ENCODE data around the gene PTPA.

PTPA gene

GRCh38 chr9:129075996-129076639, 35.1 kb upstream of the PTPA start:
- Histone ChIP-seq H3K9ac (ENCODE audit: low read length) (peak overlapping the region; percentile 47), H3K9me3 (ENCODE audit: control insufficient read depth, low read length) (no peaks in the 10 kb centered on the region), H3K27me3 (ENCODE audit: control insufficient read depth, insufficient read depth, low read length) (no peaks in the 10 kb centered on the region), H3K36me3 (ENCODE audit: control insufficient read depth, insufficient read depth, low read length) (no peaks in the 10 kb centered on the region), H3K4me3 (ENCODE audit: low read length) (no peak overlapping the region), H3K4me1 (ENCODE audit: control insufficient read depth, insufficient read depth, low read length) (peaks cover 61% of the 10 kb centered on the region)

- Histone ChIP-seq H3K9me3 (ENCODE audit: control insufficient read depth, low read length) (no peaks in the 10 kb centered on the region), H3K36me3 (ENCODE audit: control insufficient read depth, insufficient read depth, low read length) (no peaks in the 10 kb centered on the region), H3K4me1 (ENCODE audit: control insufficient read depth, insufficient read depth, low read length) (peaks cover 58% of the 10 kb centered on the region), H3K27me3 (ENCODE audit: control insufficient read depth, insufficient read depth, low read length) (no peaks in the 10 kb centered on the region), H3K9ac (ENCODE audit: low read length) (peak overlapping the region; percentile 47), H3K4me3 (ENCODE audit: low read length) (no peak overlapping the region)
Measured at GRCh38 chr9:129076640-129077037, 34.6 kb upstream of the PTPA start.

GRCh38 chr9:129077236-129077635, 34.0 kb upstream of the PTPA start:
- Histone ChIP-seq H3K4me1 (ENCODE audit: control insufficient read depth, insufficient read depth, low read length) (peaks cover 59% of the 10 kb centered on the region), H3K9me3 (ENCODE audit: control insufficient read depth, low read length) (no peaks in the 10 kb centered on the region), H3K27me3 (ENCODE audit: control insufficient read depth, insufficient read depth, low read length) (no peaks in the 10 kb centered on the region), H3K36me3 (ENCODE audit: control insufficient read depth, insufficient read depth, low read length) (no peaks in the 10 kb centered on the region), H3K4me3 (ENCODE audit: low read length) (no peak overlapping the region), H3K9ac (ENCODE audit: low read length) (peak overlapping the region; percentile 47)

- Histone ChIP-seq H3K9me3 (ENCODE audit: control insufficient read depth, low read length) (no peaks in the 10 kb centered on the region), H3K36me3 (ENCODE audit: control insufficient read depth, insufficient read depth, low read length) (no peaks in the 10 kb centered on the region), H3K27me3 (ENCODE audit: control insufficient read depth, insufficient read depth, low read length) (no peaks in the 10 kb centered on the region), H3K4me3 (ENCODE audit: low read length) (no peak overlapping the region), H3K9ac (ENCODE audit: low read length) (peak overlapping the region; percentile 3), H3K4me1 (ENCODE audit: control insufficient read depth, insufficient read depth, low read length) (peaks cover 65% of the 10 kb centered on the region)
Measured at GRCh38 chr9:129078691-129079503, 32.3 kb upstream of the PTPA start.

GRCh38 chr9:129079829-129080228, 31.4 kb upstream of the PTPA start:
- H3K36me3 ChIP-seq (ENCODE audit: control insufficient read depth, insufficient read depth, low read length), result no peaks in the 10 kb centered on the region
- H3K4me1 ChIP-seq (ENCODE audit: control insufficient read depth, insufficient read depth, low read length), result peaks cover 71% of the 10 kb centered on the region
- no peaks in the 10 kb centered on the region for H3K27me3 ChIP-seq (ENCODE audit: control insufficient read depth, insufficient read depth, low read length)
- H3K9ac ChIP-seq (ENCODE audit: low read length), result peak overlapping the region; percentile 77
- H3K9me3 ChIP-seq (ENCODE audit: control insufficient read depth, low read length), result no peaks in the 10 kb centered on the region
- H3K4me3 ChIP-seq (ENCODE audit: low read length), result peak overlapping the region; percentile 89

GRCh38 chr9:129080298-129080600, 31.0 kb upstream of the PTPA start:
- Histone ChIP-seq H3K4me3 (ENCODE audit: low read length) (peak overlapping the region; percentile 89), H3K36me3 (ENCODE audit: control insufficient read depth, insufficient read depth, low read length) (no peaks in the 10 kb centered on the region), H3K9ac (ENCODE audit: low read length) (peak overlapping the region; percentile 77), H3K9me3 (ENCODE audit: control insufficient read depth, low read length) (no peaks in the 10 kb centered on the region), H3K27me3 (ENCODE audit: control insufficient read depth, insufficient read depth, low read length) (no peaks in the 10 kb centered on the region), H3K4me1 (ENCODE audit: control insufficient read depth, insufficient read depth, low read length) (peaks cover 69% of the 10 kb centered on the region)

GRCh38 chr9:129080601-129081387, 30.4 kb upstream of the PTPA start, which contains the start of gene DOLPP1:
TSS of gene DOLPP1 (plus strand) at chr9:129081111. CDS start at chr9:129081132, 21 bp downstream.
- Histone ChIP-seq H3K4me3 (ENCODE audit: low read length) (peak within 1 kb of the TSS; percentile 89), H3K9ac (ENCODE audit: low read length) (peak within 1 kb of the TSS; percentile 77), H3K36me3 (ENCODE audit: control insufficient read depth, insufficient read depth, low read length) (peaks cover 2% of the 10 kb centered on the region), H3K27me3 (ENCODE audit: control insufficient read depth, insufficient read depth, low read length) (no peaks in the 10 kb centered on the region), H3K9me3 (ENCODE audit: control insufficient read depth, low read length) (no peaks in the 10 kb centered on the region), H3K4me1 (ENCODE audit: control insufficient read depth, insufficient read depth, low read length) (peaks cover 63% of the 10 kb centered on the region)

- Histone ChIP-seq H3K4me3 (ENCODE audit: low read length) (peak overlapping the region; percentile 80), H3K9ac (ENCODE audit: low read length) (peak overlapping the region; percentile 73), H3K36me3 (ENCODE audit: control insufficient read depth, insufficient read depth, low read length) (peaks cover 7% of the 10 kb centered on the region), H3K4me1 (ENCODE audit: control insufficient read depth, insufficient read depth, low read length) (peaks cover 57% of the 10 kb centered on the region), H3K9me3 (ENCODE audit: control insufficient read depth, low read length) (no peaks in the 10 kb centered on the region), H3K27me3 (ENCODE audit: control insufficient read depth, insufficient read depth, low read length) (no peaks in the 10 kb centered on the region)
Measured at GRCh38 chr9:129081388-129081904, 29.8 kb upstream of the PTPA start.

GRCh38 chr9:129084087-129084486, 27.1 kb upstream of the PTPA start:
- Histone ChIP-seq H3K36me3 (ENCODE audit: control insufficient read depth, insufficient read depth, low read length) (peaks cover 11% of the 10 kb centered on the region), H3K9ac (ENCODE audit: low read length) (no peak overlapping the region), H3K9me3 (ENCODE audit: control insufficient read depth, low read length) (no peaks in the 10 kb centered on the region), H3K4me1 (ENCODE audit: control insufficient read depth, insufficient read depth, low read length) (peaks cover 34% of the 10 kb centered on the region), H3K4me3 (ENCODE audit: low read length) (no peak overlapping the region), H3K27me3 (ENCODE audit: control insufficient read depth, insufficient read depth, low read length) (no peaks in the 10 kb centered on the region)

GRCh38 chr9:129089246-129089645, 22.0 kb upstream of the PTPA start:
- Histone ChIP-seq H3K4me1 (ENCODE audit: control insufficient read depth, insufficient read depth, low read length) (peaks cover 2% of the 10 kb centered on the region), H3K4me3 (ENCODE audit: low read length) (no peak overlapping the region), H3K36me3 (ENCODE audit: control insufficient read depth, insufficient read depth, low read length) (peaks cover 15% of the 10 kb centered on the region), H3K9ac (ENCODE audit: low read length) (no peak overlapping the region), H3K9me3 (ENCODE audit: control insufficient read depth, low read length) (no peaks in the 10 kb centered on the region), H3K27me3 (ENCODE audit: control insufficient read depth, insufficient read depth, low read length) (no peaks in the 10 kb centered on the region)

- Histone ChIP-seq H3K27me3 (ENCODE audit: control insufficient read depth, insufficient read depth, low read length) (no peaks in the 10 kb centered on the region), H3K4me3 (ENCODE audit: low read length) (no peak overlapping the region), H3K9ac (ENCODE audit: low read length) (no peak overlapping the region), H3K9me3 (ENCODE audit: control insufficient read depth, low read length) (no peaks in the 10 kb centered on the region), H3K36me3 (ENCODE audit: control insufficient read depth, insufficient read depth, low read length) (peaks cover 5% of the 10 kb centered on the region), H3K4me1 (ENCODE audit: control insufficient read depth, insufficient read depth, low read length) (no peaks in the 10 kb centered on the region)
Measured at GRCh38 chr9:129093602-129094386, 17.4 kb upstream of the PTPA start.

Data from mucosa of stomach (tissue), 1 donor.